HUDEP-2 (cell line): ENCODE results near the gene OTOA.
"Not testable (repeated sequence)": the region's sequence is repeated elsewhere in the genome, so short reads cannot be mapped to it uniquely, and the experiment has no call there.

Experiments used
- DNase-seq, 76 experiments: peaks; one replicate each; lab custom pipeline; 2025; ENCODE audit not compliant: unreplicated experiment in 76 of 76; lab: John Stamatoyannopoulos, UW

The OTOA gene

GRCh38 chr16:21663889-21664647, at the start of gene OTOA:
Gene OTOA, plus strand, starts transcription at chr16:21663968. Its CDS starts 14,547 bp downstream, at chr16:21678515.
- DNase-seq, result peak in 2 of 76 experiments; percentile 3 to 8

- no peak for DNase-seq
Measured at GRCh38 chr16:21614896-21615295, 48.9 kb upstream of the OTOA start.

DNA sequence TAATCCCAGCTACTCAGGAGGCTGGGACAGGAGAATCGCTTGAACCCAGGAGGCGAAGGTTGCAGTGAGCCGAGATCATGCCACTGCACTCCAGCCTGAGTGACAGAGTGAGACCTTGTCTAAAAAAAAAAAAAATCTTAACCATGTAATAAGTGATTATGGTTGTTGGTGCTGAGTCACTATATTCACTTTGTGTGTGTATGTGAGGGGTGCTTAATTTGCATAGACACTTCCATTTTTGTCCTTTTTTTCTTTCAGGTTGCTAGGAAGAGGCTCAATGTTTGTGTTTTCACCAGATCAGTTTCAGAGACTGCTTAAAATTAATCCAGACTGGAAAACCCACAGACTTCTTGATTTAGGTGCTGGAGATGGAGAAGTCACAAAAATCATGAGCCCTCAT, 46.2 kb upstream of the OTOA start:
- DNase-seq, result no peak

DNA sequence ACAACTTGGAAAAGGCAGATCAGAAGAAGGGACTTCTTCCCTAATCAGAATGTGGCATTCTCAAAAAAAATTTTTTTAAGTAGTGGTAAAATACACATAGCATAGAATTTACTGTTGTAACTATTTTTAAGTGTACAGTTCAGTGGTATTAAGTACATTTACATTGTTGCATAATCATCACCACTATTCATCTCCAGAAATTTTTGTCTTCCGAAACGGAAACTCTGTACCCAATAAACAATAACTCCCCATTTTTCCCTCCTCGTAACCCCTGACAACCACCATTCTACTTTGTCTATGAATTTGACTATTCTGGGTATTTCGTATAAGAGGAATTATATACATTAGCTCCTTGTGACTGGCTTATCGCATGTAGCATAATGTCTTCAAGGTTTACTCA, 45.5 kb upstream of the OTOA start:
- no peak for DNase-seq

GRCh38 chr16:21619765-21620425, 43.9 kb upstream of the OTOA start:
- no peak for DNase-seq

- DNase-seq, result no peak
Measured at GRCh38 chr16:21620592-21620991, 43.2 kb upstream of the OTOA start.

DNA sequence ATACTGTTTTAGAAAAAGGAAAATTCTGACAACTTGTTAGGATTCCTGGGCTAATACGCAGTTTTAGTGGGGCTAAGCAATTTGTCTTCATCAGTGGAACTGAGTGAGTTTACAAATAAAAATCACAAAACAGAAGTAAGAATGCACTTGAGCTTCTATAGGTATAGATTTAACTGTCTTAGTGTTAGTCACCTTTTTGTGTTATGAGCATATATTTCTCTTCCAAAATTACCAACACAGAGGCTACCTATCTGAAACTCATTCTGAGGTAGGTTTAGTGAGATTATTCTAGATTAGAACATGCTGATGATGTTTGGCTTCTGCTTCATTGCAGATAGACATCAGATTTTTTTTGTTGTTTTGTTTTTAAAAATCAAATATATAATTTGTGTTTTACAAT, 41.2 kb upstream of the OTOA start:
- no peak for DNase-seq

DNA sequence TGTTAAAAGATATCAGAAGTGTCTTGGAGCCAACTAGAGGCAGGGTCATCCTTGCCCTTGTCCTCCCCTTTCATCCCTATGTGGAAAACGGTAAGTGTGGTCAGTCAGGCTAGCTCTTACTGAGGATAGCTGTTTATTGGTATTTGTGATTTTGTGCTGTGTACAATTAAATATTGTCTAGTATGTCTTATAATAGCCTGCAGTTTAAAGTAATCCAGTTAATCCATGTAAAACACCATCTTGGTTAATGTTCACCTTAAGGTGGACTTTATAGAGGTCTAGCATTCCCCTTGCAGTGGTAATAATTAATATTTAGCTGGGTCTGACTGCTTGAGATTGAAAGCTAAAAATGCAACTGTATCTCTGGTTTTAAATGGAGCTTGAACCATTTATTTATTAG, 38.7 kb upstream of the OTOA start:
- DNase-seq, result no peak

- no peak for DNase-seq
Measured at GRCh38 chr16:21626659-21627277, 37.0 kb upstream of the OTOA start.

GRCh38 chr16:21628121-21628726, 35.5 kb upstream of the OTOA start:
- no peak for DNase-seq

DNA sequence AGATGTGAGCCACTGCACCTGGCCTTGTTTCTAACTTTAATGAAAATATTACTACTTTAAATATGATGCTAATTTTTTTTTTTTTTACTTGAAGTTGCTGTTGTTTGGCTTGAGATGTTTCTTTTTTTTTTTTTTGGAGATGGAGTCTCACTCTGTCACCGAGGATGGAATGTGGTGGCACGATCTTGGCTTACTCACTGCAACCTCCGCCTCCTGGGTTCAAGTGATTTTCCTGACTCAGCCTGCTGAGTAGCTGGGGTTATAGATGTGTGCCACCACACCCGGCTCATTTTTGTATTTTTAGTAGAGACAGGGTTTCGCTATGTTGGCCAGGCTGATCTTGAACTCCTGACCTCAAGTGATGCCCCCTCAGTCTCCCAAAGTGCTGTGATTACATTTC, 35.0 kb upstream of the OTOA start:
- DNase-seq, result no peak

- peak in 1 of 76 experiments; percentile 2 for DNase-seq
Measured at GRCh38 chr16:21629616-21630539, 33.9 kb upstream of the OTOA start.

GRCh38 chr16:21630866-21631265, 32.9 kb upstream of the OTOA start:
- not testable (repeated sequence) for DNase-seq

- DNase-seq, result not testable (repeated sequence)
Measured at GRCh38 chr16:21631376-21631775, 32.4 kb upstream of the OTOA start.

DNA sequence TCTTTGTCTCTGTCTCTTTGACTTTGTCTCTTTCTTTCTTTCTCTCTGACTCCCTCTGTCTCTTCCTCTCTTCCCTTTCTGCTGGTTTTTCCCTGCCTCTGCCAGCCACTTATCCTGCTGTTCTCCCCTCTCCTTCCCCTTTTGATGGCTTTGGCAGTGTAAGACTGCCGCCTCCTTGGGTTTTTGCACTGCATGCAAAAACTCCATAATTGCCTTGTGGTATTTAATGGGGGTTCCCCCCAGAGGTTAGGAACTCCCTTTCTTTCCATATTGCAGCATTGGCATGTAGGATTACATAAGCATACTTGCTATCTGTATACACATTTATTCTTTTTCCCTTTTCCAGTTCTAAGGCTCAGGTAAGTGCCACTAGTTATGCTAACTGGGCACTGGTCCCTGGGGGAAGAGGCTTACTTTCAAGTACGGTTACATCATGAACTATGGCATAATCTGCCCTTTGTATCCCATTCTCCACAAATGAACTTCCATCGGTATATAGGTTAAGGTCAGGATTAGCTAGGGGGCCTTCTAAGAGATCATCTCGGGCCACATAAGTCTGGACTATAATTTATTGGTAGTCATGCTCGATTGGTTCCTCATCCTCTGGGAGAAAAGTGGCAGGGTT, 31.7 kb upstream of the OTOA start:
- not testable (repeated sequence) for DNase-seq

DNA sequence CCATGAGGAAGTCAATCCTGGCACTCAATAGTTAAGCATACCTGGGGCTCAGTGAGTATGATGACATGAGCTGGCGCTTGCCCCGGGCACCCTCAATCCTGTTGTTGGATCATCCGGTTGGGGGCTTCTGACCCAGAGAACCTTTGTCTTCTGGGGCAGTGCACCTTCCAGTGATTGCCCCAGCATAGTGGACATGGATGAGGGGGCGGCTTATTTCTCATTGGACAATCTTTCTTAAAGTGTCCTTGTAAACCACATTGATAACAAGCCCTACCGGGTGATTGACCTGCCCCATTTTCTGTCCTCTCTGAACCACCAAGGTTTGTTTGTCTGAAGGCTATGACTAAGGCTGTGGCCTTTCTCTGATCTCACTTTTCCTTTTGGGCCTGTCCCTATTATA, 29.6 kb upstream of the OTOA start:
- DNase-seq, result no peak

DNA sequence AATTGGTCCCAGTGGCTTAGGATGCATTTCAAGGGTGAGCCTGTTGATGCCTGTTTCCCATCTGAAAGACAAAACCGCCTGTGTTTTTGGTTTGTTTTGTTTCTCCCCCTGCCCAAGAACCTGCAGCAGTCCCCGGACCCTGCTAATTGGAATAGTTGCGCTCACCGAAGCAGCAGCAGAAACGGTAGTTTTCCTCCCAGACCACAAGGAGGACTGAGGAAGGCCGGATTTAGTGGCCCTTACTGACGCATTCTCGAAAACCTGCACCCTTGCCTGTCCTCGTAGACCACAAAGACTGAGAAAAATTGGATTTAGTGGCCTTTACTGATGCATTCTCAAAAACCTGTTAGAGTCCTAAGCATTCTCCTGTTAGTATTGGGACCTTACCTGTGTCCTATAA, 28.1 kb upstream of the OTOA start:
- DNase-seq, result not testable (repeated sequence)

DNA sequence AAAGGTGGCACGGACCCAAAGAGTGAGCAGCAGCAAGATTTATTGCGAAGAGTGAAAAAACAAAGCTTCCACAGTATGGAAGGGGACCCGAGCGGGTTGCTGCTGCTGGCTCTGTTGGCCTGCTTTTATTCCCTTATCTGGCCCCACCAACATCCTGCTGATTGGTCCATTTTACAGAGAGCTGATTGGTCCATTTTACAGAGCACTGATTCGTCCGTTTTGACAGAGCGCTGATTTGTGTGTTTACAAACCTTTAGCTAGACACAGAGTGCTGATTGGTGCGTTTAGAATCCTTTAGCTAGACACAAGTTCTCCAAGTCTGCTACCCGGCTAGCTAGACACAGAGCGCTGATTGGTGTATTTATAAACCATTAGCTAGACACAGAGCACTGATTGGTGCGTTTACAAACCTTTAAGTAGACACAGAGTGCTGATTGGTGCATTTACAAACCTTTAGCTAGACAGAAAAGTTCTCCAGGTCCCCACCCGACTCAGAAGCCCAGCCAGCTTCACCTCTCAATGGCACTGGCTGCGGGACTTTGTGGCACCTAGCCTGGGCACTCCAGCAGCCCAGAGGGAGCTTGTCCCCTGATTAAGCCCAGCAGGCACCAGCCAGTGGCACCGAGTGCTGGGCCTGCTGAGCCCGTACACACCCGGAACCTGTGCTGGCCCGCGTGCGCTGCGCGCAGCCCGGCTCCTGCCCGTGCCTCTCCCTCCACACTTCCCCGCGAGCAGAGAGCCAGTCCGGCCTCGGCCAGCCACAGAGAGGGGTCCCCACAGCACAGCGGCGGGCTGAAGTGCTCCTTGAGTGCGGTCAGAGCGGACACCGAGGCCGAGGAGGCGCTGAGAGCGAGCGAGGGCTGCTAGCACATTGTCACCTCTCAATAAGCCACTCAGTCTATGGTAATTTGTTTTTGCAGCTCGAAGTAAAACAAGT, 26.5 kb upstream of the OTOA start:
- no peak for DNase-seq

DNA sequence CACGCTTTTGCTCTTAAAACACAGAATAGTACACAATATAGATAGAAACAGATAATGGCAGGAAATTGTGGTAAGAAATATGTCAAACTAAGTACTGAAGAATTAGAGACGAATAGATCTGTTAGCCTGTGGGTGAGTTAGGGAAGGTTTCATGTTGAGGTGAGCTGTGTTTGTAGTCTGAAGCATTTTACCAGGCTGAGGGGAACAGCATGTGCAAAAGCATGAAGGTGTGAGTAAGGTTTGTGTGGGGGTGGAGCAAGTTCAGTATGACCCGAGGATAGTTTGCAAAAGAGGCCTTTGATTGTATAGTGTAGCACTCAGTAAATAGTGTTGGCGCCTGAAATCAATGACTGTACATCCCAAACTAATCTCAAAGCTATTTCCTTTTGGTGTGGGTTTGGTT, 25.2 kb upstream of the OTOA start:
- DNase-seq, result no peak
